ENCODE data around the gene ANKFY1. TPM values are rescaled to one million over a fixed set of nuclear protein-coding genes. Genes with fewer than 3 reads are reported as not detected.

The ANKFY1 gene
- total RNA-seq, 3 donors from 2014 or later: 36.3 to 44.2 (median 42.1) TPM

DNA sequence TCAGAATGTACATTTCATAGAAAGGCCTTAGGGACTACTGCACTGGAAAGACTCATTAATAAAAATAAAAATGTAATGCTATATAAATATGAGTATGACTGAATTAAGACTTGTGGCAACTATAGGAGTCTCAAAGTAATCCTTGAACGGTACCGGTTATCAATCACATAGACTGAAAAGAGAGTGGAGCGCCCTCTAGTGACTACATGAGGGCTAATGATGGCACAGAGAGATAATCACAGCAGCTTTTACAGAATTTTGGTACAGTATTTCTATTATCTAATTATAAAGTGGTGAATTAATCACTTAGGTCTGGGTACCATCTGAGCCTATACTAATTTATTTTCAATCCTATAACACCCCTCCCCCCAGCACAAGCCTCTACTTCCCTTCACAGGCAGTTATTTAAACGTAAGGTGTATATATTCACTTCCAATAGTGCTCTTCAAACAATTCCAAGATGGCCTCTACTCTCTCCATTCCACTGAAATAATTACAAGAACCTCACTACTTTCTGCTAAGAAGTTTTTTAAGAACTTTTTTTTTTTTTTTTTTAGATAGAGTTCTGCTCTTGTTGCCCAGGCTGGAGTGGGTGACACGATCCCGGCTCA is 40.7 kb upstream of the ANKFY1 start:
- Histone ChIP-seq H3K27ac (no peak overlapping the region), H3K4me3 (no peak overlapping the region), H3K9me3 (no peaks in the 10 kb centered on the region), H3K4me1 (no peaks in the 10 kb centered on the region), H3K27me3 (no peaks in the 10 kb centered on the region), H3K36me3 (no peaks in the 10 kb centered on the region)
- intact Hi-C loops (cut with DNase I; ENCODE audit: low total_unique reads): no loop called here
- TF ChIP-seq POLR2A (IDR thresholded peaks at IDR 0.05) (no peak), POLR2AphosphoS5 (IDR thresholded peaks at IDR 0.05) (no peak)
- TF ChIP-seq, protein P1, sequence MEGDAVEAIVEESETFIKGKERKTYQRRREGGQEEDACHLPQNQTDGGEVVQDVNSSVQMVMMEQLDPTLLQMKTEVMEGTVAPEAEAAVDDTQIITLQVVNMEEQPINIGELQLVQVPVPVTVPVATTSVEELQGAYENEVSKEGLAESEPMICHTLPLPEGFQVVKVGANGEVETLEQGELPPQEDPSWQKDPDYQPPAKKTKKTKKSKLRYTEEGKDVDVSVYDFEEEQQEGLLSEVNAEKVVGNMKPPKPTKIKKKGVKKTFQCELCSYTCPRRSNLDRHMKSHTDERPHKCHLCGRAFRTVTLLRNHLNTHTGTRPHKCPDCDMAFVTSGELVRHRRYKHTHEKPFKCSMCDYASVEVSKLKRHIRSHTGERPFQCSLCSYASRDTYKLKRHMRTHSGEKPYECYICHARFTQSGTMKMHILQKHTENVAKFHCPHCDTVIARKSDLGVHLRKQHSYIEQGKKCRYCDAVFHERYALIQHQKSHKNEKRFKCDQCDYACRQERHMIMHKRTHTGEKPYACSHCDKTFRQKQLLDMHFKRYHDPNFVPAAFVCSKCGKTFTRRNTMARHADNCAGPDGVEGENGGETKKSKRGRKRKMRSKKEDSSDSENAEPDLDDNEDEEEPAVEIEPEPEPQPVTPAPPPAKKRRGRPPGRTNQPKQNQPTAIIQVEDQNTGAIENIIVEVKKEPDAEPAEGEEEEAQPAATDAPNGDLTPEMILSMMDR (IDR thresholded peaks at IDR 0.05): peak in 2 of 3 donors; percentile 50 to 62
- DNase-seq (ENCODE audit: low spot score in 2 of 2): no peak

- Histone ChIP-seq H3K4me1 (no peaks in the 10 kb centered on the region), H3K9me3 (no peaks in the 10 kb centered on the region), H3K27me3 (no peaks in the 10 kb centered on the region), H3K36me3 (no peaks in the 10 kb centered on the region), H3K4me3 (no peak overlapping the region), H3K27ac (no peak overlapping the region)
- intact Hi-C loops (cut with DNase I; ENCODE audit: low total_unique reads): no loop called here
- no peak for DNase-seq (ENCODE audit: low spot score in 2 of 2)
- TF ChIP-seq POLR2A (IDR thresholded peaks at IDR 0.05) (no peak), POLR2AphosphoS5 (IDR thresholded peaks at IDR 0.05) (no peak)
- TF ChIP-seq, protein P1 (IDR thresholded peaks at IDR 0.05): no peak
Observed at GRCh38 chr17:4301066-4301465, 37.3 kb upstream of the ANKFY1 start.

DNA sequence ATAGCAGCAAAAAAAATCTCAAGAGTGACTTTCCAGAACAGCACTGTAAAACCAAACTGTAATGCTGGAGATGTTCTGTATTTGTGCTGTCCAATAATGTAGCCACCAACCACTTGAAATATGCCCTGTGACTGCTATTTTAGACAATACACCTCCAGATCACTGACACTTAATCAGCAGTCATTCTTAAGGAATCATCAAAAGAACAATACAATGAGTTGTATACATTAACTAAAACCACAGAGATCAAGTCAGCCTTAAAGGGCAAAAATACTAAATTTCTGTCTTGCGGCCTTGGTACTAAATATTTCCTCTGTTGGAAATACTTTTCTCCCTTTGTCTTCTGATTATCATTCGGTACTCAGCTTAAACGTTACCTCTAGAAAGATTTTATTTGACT is 33.6 kb upstream of the ANKFY1 start:
- DNase-seq (ENCODE audit: low spot score in 2 of 2): no peak
- Histone ChIP-seq H3K4me3 (no peak overlapping the region), H3K9me3 (no peaks in the 10 kb centered on the region), H3K36me3 (no peaks in the 10 kb centered on the region), H3K27me3 (no peaks in the 10 kb centered on the region), H3K4me1 (no peaks in the 10 kb centered on the region), H3K27ac (no peak overlapping the region)
- TF ChIP-seq POLR2AphosphoS5 (IDR thresholded peaks at IDR 0.05) (no peak), POLR2A (IDR thresholded peaks at IDR 0.05) (no peak)
- TF ChIP-seq, protein P1 (IDR thresholded peaks at IDR 0.05): no peak
- intact Hi-C loops (cut with DNase I; ENCODE audit: low total_unique reads): no loop called here

DNA sequence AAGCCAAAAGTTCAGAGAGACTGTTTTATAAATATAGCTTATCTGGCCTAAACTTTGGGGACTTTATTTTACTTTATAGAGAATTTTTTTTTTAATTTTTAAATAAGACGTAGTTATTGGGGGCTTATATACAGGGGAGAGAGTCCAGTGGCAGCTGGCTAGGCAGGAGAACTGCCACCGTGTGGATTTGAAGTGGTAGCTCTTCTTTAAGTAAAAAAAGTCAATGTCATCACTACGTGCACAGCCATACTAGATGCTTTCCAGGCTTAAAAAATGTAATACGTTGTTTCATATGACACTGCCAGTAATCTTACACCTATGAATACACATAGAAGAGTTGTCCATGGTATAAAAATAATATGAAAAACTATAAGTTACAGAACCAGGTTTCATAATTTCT is 31.9 kb upstream of the ANKFY1 start:
- H3K36me3 ChIP-seq: no peaks in the 10 kb centered on the region
- H3K4me1 ChIP-seq: no peaks in the 10 kb centered on the region
- intact Hi-C loops (cut with DNase I; ENCODE audit: low total_unique reads): no loop called here
- H3K27me3 ChIP-seq: no peaks in the 10 kb centered on the region
- no peak overlapping the region for H3K27ac ChIP-seq
- no peaks in the 10 kb centered on the region for H3K9me3 ChIP-seq
- DNase-seq (ENCODE audit: low spot score in 2 of 2): no peak
- TF ChIP-seq POLR2AphosphoS5 (IDR thresholded peaks at IDR 0.05) (no peak), POLR2A (IDR thresholded peaks at IDR 0.05) (no peak)
- TF ChIP-seq, protein P1 (IDR thresholded peaks at IDR 0.05): no peak
- no peak overlapping the region for H3K4me3 ChIP-seq

- intact Hi-C loops (cut with DNase I; ENCODE audit: low total_unique reads): no loop called here
- Histone ChIP-seq H3K4me1 (no peaks in the 10 kb centered on the region), H3K36me3 (no peaks in the 10 kb centered on the region), H3K4me3 (no peak overlapping the region), H3K9me3 (no peaks in the 10 kb centered on the region), H3K27ac (no peak overlapping the region), H3K27me3 (no peaks in the 10 kb centered on the region)
- TF ChIP-seq POLR2AphosphoS5 (IDR thresholded peaks at IDR 0.05) (no peak), POLR2A (IDR thresholded peaks at IDR 0.05) (no peak)
- TF ChIP-seq, protein P1 (IDR thresholded peaks at IDR 0.05): no peak
- DNase-seq (ENCODE audit: low spot score in 2 of 2): no peak
Observed at GRCh38 chr17:4293572-4293971, 29.8 kb upstream of the ANKFY1 start.
